Esophagus squamous epithelium (tissue), 5 donors: ENCODE results near the gene NDUFV1. TPM values are rescaled to one million over a fixed set of nuclear protein-coding genes. Genes with fewer than 3 reads are reported as not detected.
"Not testable (repeated sequence)": the region's sequence is repeated elsewhere in the genome, so short reads cannot be mapped to it uniquely, and the experiment has no call there.

Experiments
- DNase-seq: peaks from one replicate; lab custom pipeline; 2025; lab: John Stamatoyannopoulos, UW
- H3K27ac ChIP-seq, 4 donors: fragments of 200-600 bp; sonication (generic); one replicate each; pipeline ENCODE4 v1.5.1; 2016 to 2019; ENCODE audit warnings: mild to moderate bottlenecking in 1 of 4
- H3K27me3 ChIP-seq, 4 donors: fragments of 200-600 bp; sonication (generic); 1 replicate in 3 of 4; 2 replicates in 1 of 4; pipeline versions ENCODE4 v1.5.1 to v1.6.0; 2017 to 2021; ENCODE audit warnings: antibody characterized with exemption in 1 of 4
- H3K36me3 ChIP-seq, 3 donors: fragments of 200-600 bp; sonication (generic); one replicate each; pipeline ENCODE4 v1.5.1; 2016 to 2019
- H3K4me1 ChIP-seq, 3 donors: fragments of 200-600 bp; sonication (generic); one replicate each; pipeline ENCODE4 v1.5.1; 2017 to 2019
- H3K4me3 ChIP-seq, 4 donors: fragments of 200-600 bp; sonication (generic); 1 replicate in 3 of 4; 2 replicates in 1 of 4; pipeline ENCODE4 v1.5.1; 2016 to 2019; ENCODE audit warnings: mild to moderate bottlenecking in 2 of 4, moderate library complexity in 1 of 4
- H3K9me3 ChIP-seq, 3 donors: fragments of 200-600 bp; sonication (generic); one replicate each; pipeline ENCODE4 v1.5.1; 2016 to 2019
- CTCF ChIP-seq, 6 experiments: fragments of 450-650 bp in 4 of 6; fragments of 200-600 bp in 2 of 6; sonication (generic) in 2 of 6; IDR thresholded peaks; one replicate each; pipeline ENCODE4 v1.5.1; 2016 to 2019; ENCODE audit warnings: antibody characterized with exemption in 6 of 6, mild to moderate bottlenecking in 4 of 6, moderate library complexity in 4 of 6
- POLR2A ChIP-seq, 4 donors: fragments of 450-650 bp; IDR thresholded peaks; one replicate each; pipeline ENCODE4 v1.6.1; 2017; ENCODE audit warnings: antibody characterized with exemption in 4 of 4, mild to moderate bottlenecking in 4 of 4, moderate library complexity in 3 of 4
- WGBS, 2 donors: methylation state at CpG; one replicate each; pipeline ENCODE4 v1.1.5; 2018; 5-methylcytosine and 5-hydroxymethylcytosine counted together
- intact Hi-C: fragments of 100-400 bp; cut with DNase I; formaldehyde crosslinking; loops from one replicate; pipeline ENCODE4 v1.15.0; 2022
- small RNA-seq, 4 donors: library from RNA; depleted of rRNA; stranded (forward); fragments of <200 nt; gene quantifications; one replicate each; pipeline ENCODE3, GENCODE V24; 2016
- total RNA-seq, 4 donors: library from RNA; depleted of rRNA; stranded (reverse); fragments of >200 nt; gene quantifications; one replicate each; pipeline ENCODE4 v1.1.0, GENCODE V29; 2016
- donor health status: DM: yes; HTN: yes; CAD: no.

The NDUFV1 gene
- total RNA-seq, 4 donors from 2014 or later: 206 to 260 (median 254) TPM

- Histone ChIP-seq H3K36me3 (no peaks in the 10 kb centered on the region), H3K27ac (no peak overlapping the region), H3K4me3 (no peak overlapping the region), H3K4me1 (peaks cover 7 to 54% (median 15%) of the 10 kb centered on the region in 3 donors), H3K27me3 (peaks cover 0 to 14% (median 0%) of the 10 kb centered on the region in 4 donors), H3K9me3 (no peaks in the 10 kb centered on the region)
- 72 to 75% methylated on average over 9 of the region's 9 CpGs for WGBS, 2 donors
- TF ChIP-seq CTCF (IDR thresholded peaks at IDR 0.05) (no peak), POLR2A (IDR thresholded peaks at IDR 0.05) (no peak)
- DNase-seq: no peak
- intact Hi-C loops: no loop called here
Measured at GRCh38 chr11:67654225-67654624, 47.5 kb downstream of the NDUFV1 start.

GRCh38 chr11:67656278-67656922, 49.7 kb downstream of the NDUFV1 start:
- peak overlapping the region in 3 of 4 donors; percentile 4 to 49 (median 44) for H3K27ac ChIP-seq
- WGBS, 2 donors: 33 to 59% methylated on average over 4 of the region's 4 CpGs

GRCh38 chr11:67657300-67657699, 50.6 kb downstream of the NDUFV1 start:
- peak overlapping the region; percentile 4 to 71 (median 32) for H3K27ac ChIP-seq
- 17 to 18% methylated on average over 3 of the region's 3 CpGs for WGBS, 2 donors
- DNase-seq: no peak
- intact Hi-C loops: no loop called here
- TF ChIP-seq POLR2A (IDR thresholded peaks at IDR 0.05) (no peak), CTCF (IDR thresholded peaks at IDR 0.05) (no peak)
- peaks cover 7 to 41% (median 15%) of the 10 kb centered on the region in 3 donors for H3K4me1 ChIP-seq
- H3K9me3 ChIP-seq: no peaks in the 10 kb centered on the region
- H3K27me3 ChIP-seq: no peaks in the 10 kb centered on the region
- H3K4me3 ChIP-seq: no peak overlapping the region
- H3K36me3 ChIP-seq: no peaks in the 10 kb centered on the region

More at GRCh38 chr11:67656278-67656922, 49.7 kb downstream of the NDUFV1 start:
- H3K9me3 ChIP-seq: no peaks in the 10 kb centered on the region
- DNase-seq: no peak
- no peak overlapping the region for H3K4me3 ChIP-seq
- H3K4me1 ChIP-seq: peaks cover 7 to 44% (median 15%) of the 10 kb centered on the region in 3 donors
- no peaks in the 10 kb centered on the region for H3K36me3 ChIP-seq
- intact Hi-C loops: no loop called here
- TF ChIP-seq POLR2A (IDR thresholded peaks at IDR 0.05) (no peak), CTCF (IDR thresholded peaks at IDR 0.05) (no peak)
- H3K27me3 ChIP-seq: no peaks in the 10 kb centered on the region

GRCh38 chr11:67659651-67660165, 53.0 kb downstream of the NDUFV1 start:
- H3K27me3 ChIP-seq, H3K27ac ChIP-seq, DNase-seq, H3K9me3 ChIP-seq, intact Hi-C loops, H3K4me3 ChIP-seq: not testable (repeated sequence)
- 30 to 49% methylated on average over 3 to 5 of the region's 5 CpGs for WGBS, 2 donors
- peaks cover 0 to 24% (median 0%) of the 10 kb centered on the region in 3 donors for H3K36me3 ChIP-seq
- peaks cover 7 to 37% (median 15%) of the 10 kb centered on the region in 3 donors for H3K4me1 ChIP-seq

GRCh38 chr11:67660752-67661151, 54.0 kb downstream of the NDUFV1 start:
- H3K27ac ChIP-seq, H3K9me3 ChIP-seq, H3K27me3 ChIP-seq, DNase-seq, H3K4me3 ChIP-seq, intact Hi-C loops: not testable (repeated sequence)
- WGBS, 2 donors: 48 to 80% methylated on average over 3 to 4 of the region's 5 CpGs
- peaks cover 7 to 36% (median 15%) of the 10 kb centered on the region in 3 donors for H3K4me1 ChIP-seq
- H3K36me3 ChIP-seq: peaks cover 0 to 34% (median 0%) of the 10 kb centered on the region in 3 donors

Small RNA genes within 50 kb of the gene (small RNA-seq; reads per million reads assigned to genes)
- gene AP003385.3: 0 reads per million in 4 donors

Other genes starting within 250 kb of the NDUFV1 start
- 1 to 10 TPM; 2.3 to 6.8 (median 2.7) TPM for gene CLCF1, start 233.3 kb upstream of the NDUFV1 start, total RNA-seq
- 10 to 100 TPM; 10.6 to 18.3 (median 12.7) TPM for gene RAD9A, start 214.9 kb upstream of the NDUFV1 start, total RNA-seq
- gene PPP1CA, start 205.1 kb upstream of the NDUFV1 start, total RNA-seq: 100 to 1,000 TPM; 146 to 202 (median 185) TPM
- gene TBC1D10C, start 202.9 kb upstream of the NDUFV1 start, total RNA-seq: 1 to 10 TPM; 1.7 to 7.2 (median 3.5) TPM
- under 1 TPM; 0.09 to 0.76 (median 0.25) TPM for gene CARNS1, start 191.3 kb upstream of the NDUFV1 start, total RNA-seq
- 100 to 1,000 TPM in 3 of 4 donors, 10 to 100 TPM in 1; 67.5 to 121 (median 113) TPM for gene RPS6KB2, start 178.4 kb upstream of the NDUFV1 start, total RNA-seq
- gene PTPRCAP, start 169.3 kb upstream of the NDUFV1 start, total RNA-seq: 10 to 100 TPM in 1 of 4 donors, 1 to 10 TPM in 3; 5.9 to 14.1 (median 6.8) TPM
- gene CORO1B, start 163.5 kb upstream of the NDUFV1 start, total RNA-seq: 100 to 1,000 TPM in 1 of 4 donors, 10 to 100 TPM in 3; 52.2 to 122 (median 57.6) TPM
- not detected for gene GPR152, start 154.2 kb upstream of the NDUFV1 start, total RNA-seq
- under 1 TPM in 1 of 4 donors, not detected in 3; 0.38 TPM for gene CABP4, start 151.6 kb upstream of the NDUFV1 start, total RNA-seq
- 100 to 1,000 TPM; 109 to 205 (median 145) TPM for gene TMEM134, start 137.7 kb upstream of the NDUFV1 start, total RNA-seq
- 10 to 100 TPM; 16.8 to 63.3 (median 28.3) TPM for gene AIP, start 123.9 kb upstream of the NDUFV1 start, total RNA-seq
- gene PITPNM1, start 101.6 kb upstream of the NDUFV1 start, total RNA-seq: 10 to 100 TPM; 24.5 to 35.9 (median 28.7) TPM
- 10 to 100 TPM; 32.0 to 55.2 (median 38.1) TPM for gene CDK2AP2, start 98.8 kb upstream of the NDUFV1 start, total RNA-seq
- not detected for gene CABP2, start 83.5 kb upstream of the NDUFV1 start, total RNA-seq
- gene GSTP1, start 23.1 kb upstream of the NDUFV1 start, total RNA-seq: 1,000 to 10,000 TPM; 2,883 to 4,990 (median 3,239) TPM
- gene NUDT8, start 23.0 kb downstream of the NDUFV1 start, total RNA-seq: 10 to 100 TPM; 37.5 to 68.0 (median 47.0) TPM
- not detected for gene TBX10, start 32.8 kb downstream of the NDUFV1 start, total RNA-seq
- gene ACY3, start 43.8 kb downstream of the NDUFV1 start, total RNA-seq: under 1 TPM in 1 of 4 donors, not detected in 3; 0.44 TPM
- gene ALDH3B2, start 67.7 kb downstream of the NDUFV1 start, total RNA-seq: 100 to 1,000 TPM in 3 of 4 donors, 10 to 100 TPM in 1; 62.6 to 181 (median 120) TPM